IPS DF 4.7 (cell line): ENCODE measurements around the gene CALCR.

Experiments used
- DNase-seq: peaks from one replicate; pipeline ENCODE4 v3.0.0-alpha.2; 2013; ENCODE audit warnings: low spot score; ENCODE audit errors: extremely low read depth

Gene CALCR

GRCh38 chr7:93453262-93453661 lies 121.3 kb downstream of the CALCR start:
- no peak for DNase-seq

GRCh38 chr7:93448176-93448575 lies 126.3 kb downstream of the CALCR start:
- no peak for DNase-seq

GRCh38 chr7:93447509-93447908 lies 127.0 kb downstream of the CALCR start:
- no peak for DNase-seq

GRCh38 chr7:93442478-93443224 lies 131.9 kb downstream of the CALCR start:
- peak; percentile 44 for DNase-seq

- DNase-seq = no peak
Observed at GRCh38 chr7:93435791-93436190, 138.7 kb downstream of the CALCR start.

- DNase-seq = no peak
Observed at GRCh38 chr7:93432130-93432529, 142.4 kb downstream of the CALCR start.

- DNase-seq = no peak
Observed at GRCh38 chr7:93430917-93431588, 143.5 kb downstream of the CALCR start.

GRCh38 chr7:93429563-93429962 lies 145.0 kb downstream of the CALCR start:
- DNase-seq = no peak

- no peak for DNase-seq
Observed at GRCh38 chr7:93427107-93427506, 147.4 kb downstream of the CALCR start.

- no peak for DNase-seq
Observed at GRCh38 chr7:93426155-93426696, 148.3 kb downstream of the CALCR start.

GRCh38 chr7:93414574-93414973 lies 159.9 kb downstream of the CALCR start:
- no peak for DNase-seq

GRCh38 chr7:93409324-93409723 lies 165.2 kb downstream of the CALCR start:
- no peak for DNase-seq

GRCh38 chr7:93407239-93407638 lies 167.3 kb downstream of the CALCR start:
- no peak for DNase-seq

- DNase-seq = no peak
Observed at GRCh38 chr7:93402944-93403343, 171.6 kb downstream of the CALCR start.

GRCh38 chr7:93399642-93400041 lies 174.9 kb downstream of the CALCR start:
- no peak for DNase-seq

- no peak for DNase-seq
Observed at GRCh38 chr7:93392984-93393383, 181.5 kb downstream of the CALCR start.

- no peak for DNase-seq
Observed at GRCh38 chr7:93390660-93391059, 183.9 kb downstream of the CALCR start.

GRCh38 chr7:93382362-93382761 lies 192.2 kb downstream of the CALCR start:
- no peak for DNase-seq

GRCh38 chr7:93378131-93378760 lies 196.3 kb downstream of the CALCR start:
- no peak for DNase-seq

- DNase-seq = no peak
Observed at GRCh38 chr7:93375603-93376002, 198.9 kb downstream of the CALCR start.
